ENCODE data around the gene MAPT.
"Not testable (repeated sequence)": the region's sequence is repeated elsewhere in the genome, so short reads cannot be mapped to it uniquely, and the experiment has no call there.

The MAPT gene

GRCh38 chr17:45956746-45957145 is 62.4 kb downstream of the MAPT start:
- DNase-seq = not testable (repeated sequence)

GRCh38 chr17:45958307-45958706 is 64.0 kb downstream of the MAPT start:
- DNase-seq = no peak

- DNase-seq = no peak
These were observed 64.8 kb downstream of the MAPT start for GRCh38 chr17:45958994-45959665.

GRCh38 chr17:45960311-45960710 is 66.0 kb downstream of the MAPT start:
- no peak for DNase-seq

- no peak for DNase-seq
These were observed 66.9 kb downstream of the MAPT start for GRCh38 chr17:45961206-45961605.

GRCh38 chr17:45962221-45962972 is 68.0 kb downstream of the MAPT start:
- DNase-seq = no peak

GRCh38 chr17:45963283-45963682 is 68.9 kb downstream of the MAPT start:
- DNase-seq = no peak

- no peak for DNase-seq
These were observed 69.5 kb downstream of the MAPT start for GRCh38 chr17:45963889-45964288.

- no peak for DNase-seq
These were observed 70.3 kb downstream of the MAPT start for GRCh38 chr17:45964634-45965033.

- DNase-seq = no peak
These were observed 71.5 kb downstream of the MAPT start for GRCh38 chr17:45965812-45966211.

GRCh38 chr17:45966606-45967280 is 72.4 kb downstream of the MAPT start:
- DNase-seq = no peak

GRCh38 chr17:45967378-45967777 is 73.0 kb downstream of the MAPT start:
- DNase-seq = no peak

GRCh38 chr17:45968732-45969131 is 74.4 kb downstream of the MAPT start:
- no peak for DNase-seq

GRCh38 chr17:45969726-45970125 is 75.4 kb downstream of the MAPT start:
- DNase-seq = no peak

GRCh38 chr17:45970659-45971058 is 76.3 kb downstream of the MAPT start:
- DNase-seq = no peak

- no peak for DNase-seq
These were observed 77.4 kb downstream of the MAPT start for GRCh38 chr17:45971698-45972141.

GRCh38 chr17:45972531-45972930 is 78.2 kb downstream of the MAPT start:
- no peak for DNase-seq

GRCh38 chr17:45973099-45973780 is 78.9 kb downstream of the MAPT start:
- no peak for DNase-seq

- DNase-seq = no peak
These were observed 79.8 kb downstream of the MAPT start for GRCh38 chr17:45973946-45974859.

GRCh38 chr17:45974916-45975630 is 80.7 kb downstream of the MAPT start:
- DNase-seq = no peak

- no peak for DNase-seq
These were observed 81.4 kb downstream of the MAPT start for GRCh38 chr17:45975640-45976295.
